Measurements from ENCODE around the gene SKI. TPM values are rescaled to one million over a fixed set of nuclear protein-coding genes. Genes with fewer than 3 reads are reported as not detected.

Gene SKI
- total RNA-seq, 1 donor: 48.9 TPM

DNA sequence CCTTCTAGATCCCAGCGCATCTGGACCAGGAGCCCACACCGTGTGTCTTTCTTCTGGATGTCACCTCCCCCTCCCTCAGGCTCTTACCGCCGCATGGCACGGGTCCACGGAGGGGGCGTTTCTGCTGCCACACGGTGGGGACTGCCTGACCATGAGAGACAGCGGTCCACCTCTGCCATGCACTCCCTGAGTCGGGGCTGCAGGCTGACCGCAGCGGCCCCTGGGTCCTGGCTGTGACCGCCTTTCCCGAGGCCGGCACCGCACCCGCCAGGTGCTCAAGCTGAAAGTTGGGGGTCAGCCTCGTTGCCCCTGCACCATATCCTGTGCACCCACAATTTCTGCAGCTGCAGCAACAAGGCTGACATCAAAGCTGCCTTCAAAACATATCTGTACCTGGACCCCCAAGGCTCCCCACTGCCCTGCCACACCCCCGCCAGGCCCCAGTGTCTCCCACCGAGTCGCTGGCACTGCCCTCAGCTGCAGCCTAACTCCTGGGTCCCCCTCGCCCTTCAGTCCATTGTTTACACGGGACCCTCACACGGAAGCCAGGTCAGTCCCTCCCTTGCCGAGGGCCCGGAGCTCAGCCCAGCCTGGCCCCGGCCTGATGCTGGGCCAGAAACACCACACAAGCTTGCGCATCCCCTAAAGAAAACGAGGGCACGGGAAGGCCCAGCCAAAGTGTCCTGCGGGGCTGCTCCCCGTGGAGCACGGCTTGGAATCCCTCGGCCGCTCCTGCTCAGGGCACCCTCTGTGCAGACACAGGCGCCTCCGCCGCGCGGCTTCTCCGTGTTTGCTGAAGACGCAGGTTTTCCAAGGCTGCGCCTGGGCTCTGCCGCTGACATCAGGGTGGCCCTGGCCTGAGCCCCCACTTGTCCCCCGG lies 111.3 kb downstream of the SKI start:
- TF ChIP-seq CTCF (IDR thresholded peaks at IDR 0.05; ENCODE audit: extremely low read depth, low read depth, low read length): no peak
- Histone ChIP-seq H3K4me3 (ENCODE audit: insufficient read depth, low read length) (no peak overlapping the region), H3K4me1 (ENCODE audit: insufficient read depth, low read length) (no peaks in the 10 kb centered on the region), H3K4me2 (ENCODE audit: insufficient read depth, low read length) (no peak overlapping the region), H3K79me2 (ENCODE audit: insufficient read depth, low read length) (no peaks in the 10 kb centered on the region), H2AFZ (ENCODE audit: low read length) (no peak overlapping the region), H4K20me1 (ENCODE audit: insufficient read depth, low read length) (no peaks in the 10 kb centered on the region), H3K9me3 (ENCODE audit: low read depth, low read length) (no peaks in the 10 kb centered on the region), H3K27me3 (ENCODE audit: insufficient read depth, low read length) (no peaks in the 10 kb centered on the region), H3K27ac (ENCODE audit: low read depth, low read length) (no peak overlapping the region), H3K36me3 (ENCODE audit: insufficient read depth, low read length) (no peaks in the 10 kb centered on the region)
- DNase-seq (ENCODE audit: insufficient read length, low spot score, missing footprints): no peak

DNA sequence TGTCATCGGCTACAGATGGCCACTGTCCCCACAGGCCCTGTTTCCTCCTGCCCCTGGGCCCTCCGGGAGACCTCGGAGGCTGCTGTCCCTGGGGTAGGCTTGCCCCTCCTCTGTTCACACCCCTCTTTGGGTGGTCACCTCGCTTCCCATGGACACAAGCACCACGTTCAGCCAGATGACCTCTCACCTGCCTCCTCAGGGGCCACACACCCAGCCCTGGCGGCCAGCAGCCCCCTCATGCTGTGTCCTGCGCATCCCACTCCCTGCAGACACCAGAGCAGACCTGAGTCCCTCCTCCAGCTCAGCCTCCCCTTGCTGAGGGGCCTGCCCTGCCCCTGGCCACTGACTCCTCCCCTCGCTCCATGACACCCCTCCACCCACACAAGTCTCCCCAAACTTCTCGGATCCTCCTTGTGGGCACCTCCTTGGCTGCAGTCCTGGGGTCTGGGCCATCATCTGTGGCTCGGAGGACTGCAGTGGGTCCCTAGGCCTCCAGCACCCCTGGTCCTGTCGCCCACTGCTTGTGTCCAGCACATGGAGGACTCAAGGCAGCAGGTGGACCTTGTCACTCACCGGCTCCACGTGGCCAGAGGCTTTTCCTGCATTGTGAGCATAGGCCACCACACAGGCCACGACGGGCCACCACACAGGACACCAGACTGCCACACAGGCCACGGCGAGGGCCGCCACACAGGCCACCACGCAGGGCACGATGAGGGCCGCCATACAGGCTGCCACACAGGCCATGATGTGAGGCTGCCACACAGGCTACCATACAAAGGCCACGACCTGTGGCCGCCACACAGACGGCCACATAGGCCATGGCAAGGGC lies 112.2 kb downstream of the SKI start:
- no peaks in the 10 kb centered on the region for H4K20me1 ChIP-seq (ENCODE audit: insufficient read depth, low read length)
- no peak overlapping the region for H2AFZ ChIP-seq (ENCODE audit: low read length)
- DNase-seq (ENCODE audit: insufficient read length, low spot score, missing footprints): no peak
- no peak overlapping the region for H3K27ac ChIP-seq (ENCODE audit: low read depth, low read length)
- no peak for TF ChIP-seq CTCF (IDR thresholded peaks at IDR 0.05; ENCODE audit: extremely low read depth, low read depth, low read length)
- no peak overlapping the region for H3K4me2 ChIP-seq (ENCODE audit: insufficient read depth, low read length)
- no peaks in the 10 kb centered on the region for H3K4me1 ChIP-seq (ENCODE audit: insufficient read depth, low read length)
- H3K27me3 ChIP-seq (ENCODE audit: insufficient read depth, low read length): no peaks in the 10 kb centered on the region
- H3K4me3 ChIP-seq (ENCODE audit: insufficient read depth, low read length): no peak overlapping the region
- H3K79me2 ChIP-seq (ENCODE audit: insufficient read depth, low read length): no peaks in the 10 kb centered on the region
- no peaks in the 10 kb centered on the region for H3K9me3 ChIP-seq (ENCODE audit: low read depth, low read length)
- no peaks in the 10 kb centered on the region for H3K36me3 ChIP-seq (ENCODE audit: insufficient read depth, low read length)

DNA sequence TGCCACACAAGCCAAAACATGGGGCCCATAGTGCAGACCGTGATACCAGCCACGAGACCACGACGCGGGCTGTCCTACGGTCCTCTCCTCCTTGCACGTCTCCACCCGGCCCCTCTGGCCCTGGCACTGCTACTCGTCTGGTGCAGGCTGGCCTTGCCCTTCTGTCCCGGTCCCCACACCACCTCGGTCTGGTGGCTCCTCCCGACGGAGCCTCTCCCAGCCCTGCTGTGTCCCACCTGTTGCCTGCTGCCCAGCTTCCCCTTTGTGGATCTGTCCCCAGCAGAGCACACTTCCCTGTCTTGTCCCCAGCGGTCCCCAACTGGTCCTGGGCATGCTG lies 112.8 kb downstream of the SKI start:
- no peak for TF ChIP-seq CTCF (IDR thresholded peaks at IDR 0.05; ENCODE audit: extremely low read depth, low read depth, low read length)
- Histone ChIP-seq H4K20me1 (ENCODE audit: insufficient read depth, low read length) (no peaks in the 10 kb centered on the region), H3K27me3 (ENCODE audit: insufficient read depth, low read length) (no peaks in the 10 kb centered on the region), H3K79me2 (ENCODE audit: insufficient read depth, low read length) (no peaks in the 10 kb centered on the region), H3K27ac (ENCODE audit: low read depth, low read length) (no peak overlapping the region), H3K4me2 (ENCODE audit: insufficient read depth, low read length) (no peak overlapping the region), H3K9me3 (ENCODE audit: low read depth, low read length) (no peaks in the 10 kb centered on the region), H3K4me3 (ENCODE audit: insufficient read depth, low read length) (no peak overlapping the region), H2AFZ (ENCODE audit: low read length) (no peak overlapping the region), H3K36me3 (ENCODE audit: insufficient read depth, low read length) (no peaks in the 10 kb centered on the region), H3K4me1 (ENCODE audit: insufficient read depth, low read length) (no peaks in the 10 kb centered on the region)
- DNase-seq (ENCODE audit: insufficient read length, low spot score, missing footprints): no peak
